MCF 10A (cell line): ENCODE data around the gene MLYCD. TPM values are rescaled to one million over a fixed set of nuclear protein-coding genes. Genes with fewer than 3 reads are reported as not detected.

Experiments used
- BruUV-seq: library from RNA; stranded (reverse); fragments of 400-500 nt; replicated peaks from 2 replicates; lab custom pipeline; 2021; lab: Mats Ljungman, UMichigan
- CTCF ChIA-PET: fragments of 300-600 bp; sonication (Branson Sonifier 250); formaldehyde crosslinking; extraction: SDS; loops from one replicate; lab custom pipeline; 2021; ENCODE audit warnings: antibody characterized with exemption, inconsistent platforms; lab: Yijun Ruan, JAX
- POLR2A ChIA-PET: fragments of 300-600, 350-650 bp; sonication (Branson Sonifier 250); formaldehyde crosslinking; extraction: SDS; loops from one replicate; lab custom pipeline; 2020; ENCODE audit warnings: antibody characterized with exemption, inconsistent platforms; lab: Yijun Ruan, JAX
- DNase-seq: peaks from one replicate; pipeline ENCODE4 v3.0.0-alpha.2; 2018; ENCODE audit not compliant: unreplicated experiment
- H3K27ac Mint-ChIP-seq: one replicate; pipeline ENCODE4 v1.8.0; 2022; ENCODE audit warnings: mild to moderate bottlenecking, low read depth, mixed read lengths; ENCODE audit not compliant: unreplicated experiment
- H3K27me3 Mint-ChIP-seq: one replicate; pipeline ENCODE4 v1.8.0; 2022; ENCODE audit warnings: mixed read lengths; ENCODE audit not compliant: insufficient read depth, unreplicated experiment
- H3K36me3 Mint-ChIP-seq: one replicate; pipeline ENCODE4 v1.8.0; 2022; ENCODE audit warnings: mild to moderate bottlenecking, moderate library complexity, mixed read lengths; ENCODE audit not compliant: insufficient read depth, unreplicated experiment
- H3K4me1 Mint-ChIP-seq: one replicate; pipeline ENCODE4 v1.8.0; 2022; ENCODE audit warnings: mixed read lengths; ENCODE audit not compliant: insufficient read depth, unreplicated experiment
- H3K4me3 Mint-ChIP-seq: one replicate; pipeline ENCODE4 v1.8.0; 2022; ENCODE audit warnings: mild to moderate bottlenecking, moderate library complexity, mixed read lengths; ENCODE audit not compliant: unreplicated experiment
- H3K9me3 Mint-ChIP-seq: one replicate; pipeline ENCODE4 v1.8.0; 2022; ENCODE audit warnings: mixed read lengths; ENCODE audit not compliant: unreplicated experiment
- CTCF ChIP-seq: fragments of 200-600 bp; IDR thresholded peaks from one replicate; pipeline ENCODE4 v1.8.0; 2022; ENCODE audit warnings: antibody characterized with exemption, mild to moderate bottlenecking; ENCODE audit not compliant: unreplicated experiment
- intact Hi-C: fragments of 100-400 bp; cut with micrococcal nuclease; formaldehyde crosslinking; loops from 2 replicates; pipeline ENCODE4 v1.14.1; 2022
- total RNA-seq: library from RNA; stranded (reverse); gene quantifications from 2 replicates; pipeline ENCODE4 v1.2.3, GENCODE V29; 2022

Gene MLYCD
- total RNA-seq, 1 experiment from 2014 or later, result 2.5 TPM

GRCh38 chr16:83912519-83913244, 13.8 kb downstream of the MLYCD start:
- TF ChIP-seq CTCF, result no peak
- BruUV-seq, result no TSS peak
- no peak overlapping the region for H3K4me3 Mint-ChIP-seq
- no peaks in the 10 kb centered on the region for H3K27me3 Mint-ChIP-seq
- no peaks in the 10 kb centered on the region for H3K4me1 Mint-ChIP-seq
- intact Hi-C loops, result no loop called here
- no peak overlapping the region for H3K27ac Mint-ChIP-seq
- H3K9me3 Mint-ChIP-seq, result no peaks in the 10 kb centered on the region
- CTCF ChIA-PET, result interaction anchor here (0.6 to 5.0 kb wide), 5 partner anchors 12 to 153 kb away, joined by 3 to 29 read pairs (median 4); no protein-coding TSS in a partner anchor
- POLR2A ChIA-PET, result interaction anchor here (1.2 to 1.3 kb wide), 2 partner anchors 12 to 15 kb away, joined by 3 to 4 read pairs; no protein-coding TSS in a partner anchor
- no peak for DNase-seq
- H3K36me3 Mint-ChIP-seq, result peaks cover 47% of the 10 kb centered on the region

GRCh38 chr16:83913245-83913633, 14.3 kb downstream of the MLYCD start:
- H3K36me3 Mint-ChIP-seq, result peaks cover 49% of the 10 kb centered on the region
- BruUV-seq, result no TSS peak
- POLR2A ChIA-PET, result interaction anchor here (1.2 kb wide), 1 partner anchor 14 kb away, joined by 3 read pairs; no protein-coding TSS in a partner anchor
- CTCF ChIA-PET, result interaction anchor here (1.2 to 5.0 kb wide), 2 partner anchors 11 to 13 kb away, joined by 4 to 29 read pairs; no protein-coding TSS in a partner anchor
- H3K27me3 Mint-ChIP-seq, result no peaks in the 10 kb centered on the region
- no peak for DNase-seq
- H3K4me1 Mint-ChIP-seq, result no peaks in the 10 kb centered on the region
- no peak for TF ChIP-seq CTCF
- H3K9me3 Mint-ChIP-seq, result no peaks in the 10 kb centered on the region
- no peak overlapping the region for H3K27ac Mint-ChIP-seq
- intact Hi-C loops, result no loop called here
- no peak overlapping the region for H3K4me3 Mint-ChIP-seq

- Mint-ChIP-seq H3K27ac (no peak overlapping the region), H3K4me1 (no peaks in the 10 kb centered on the region), H3K36me3 (peaks cover 42% of the 10 kb centered on the region), H3K9me3 (peaks cover 8% of the 10 kb centered on the region), H3K27me3 (no peaks in the 10 kb centered on the region), H3K4me3 (no peak overlapping the region)
- ChIA-PET CTCF (interaction anchor here (0.6 to 5.0 kb wide), 2 partner anchors 12 to 1650 kb away, joined by 3 to 29 read pairs; no protein-coding TSS in a partner anchor), POLR2A (no interaction called here)
- TF ChIP-seq CTCF, result no peak
- no TSS peak for BruUV-seq
- intact Hi-C loops, result no loop called here
- DNase-seq, result no peak
Observed at GRCh38 chr16:83914091-83914710, 15.3 kb downstream of the MLYCD start.

- TF ChIP-seq CTCF, result no peak
- H3K4me3 Mint-ChIP-seq, result no peak overlapping the region
- no peak for DNase-seq
- ChIA-PET CTCF (no interaction called here), POLR2A (no interaction called here)
- no peak overlapping the region for H3K27ac Mint-ChIP-seq
- no TSS peak for BruUV-seq
- intact Hi-C loops, result no loop called here
- H3K9me3 Mint-ChIP-seq, result peaks cover 9% of the 10 kb centered on the region
- peaks cover 33% of the 10 kb centered on the region for H3K36me3 Mint-ChIP-seq
- H3K27me3 Mint-ChIP-seq, result no peaks in the 10 kb centered on the region
- no peaks in the 10 kb centered on the region for H3K4me1 Mint-ChIP-seq
Observed at GRCh38 chr16:83915081-83915480, 16.2 kb downstream of the MLYCD start.
